Cardiac atrium fibroblast (primary cell): ENCODE measurements around the gene TFAP2D. TPM values are rescaled to one million over a fixed set of nuclear protein-coding genes. Genes with fewer than 3 reads are reported as not detected.

Source experiments
- total RNA-seq: library from RNA; depleted of rRNA; stranded (reverse); fragments of >200 nt; gene quantifications from 2 replicates; pipeline ENCODE4 v1.2.3, GENCODE V29; 2015

TFAP2D gene
- total RNA-seq, result not detected in 2 replicates

DNA sequence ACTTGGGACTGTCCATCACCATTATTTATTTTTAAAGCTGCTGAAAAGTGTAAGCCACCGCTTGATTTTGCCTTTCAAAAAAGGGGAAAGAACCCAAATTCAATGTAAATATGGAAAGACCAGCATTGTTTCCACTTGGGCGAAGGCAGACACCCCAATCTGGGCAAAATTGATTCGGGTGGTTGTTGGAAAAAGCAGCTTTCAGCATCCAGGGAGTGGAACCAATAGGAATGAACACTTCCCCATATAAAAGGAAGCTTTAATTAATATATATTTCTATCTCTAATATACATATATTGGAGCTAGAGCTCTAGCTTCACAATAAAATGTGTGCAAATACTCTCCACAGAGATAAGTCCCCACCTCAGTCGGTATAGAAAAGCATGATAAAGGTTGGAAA, at the start of gene TFAP2D:
Gene TFAP2D, plus strand, starts transcription at position 301 of the 400 bp plus-strand sequence. CDS start 530 bp downstream, outside the sequence.

DNA sequence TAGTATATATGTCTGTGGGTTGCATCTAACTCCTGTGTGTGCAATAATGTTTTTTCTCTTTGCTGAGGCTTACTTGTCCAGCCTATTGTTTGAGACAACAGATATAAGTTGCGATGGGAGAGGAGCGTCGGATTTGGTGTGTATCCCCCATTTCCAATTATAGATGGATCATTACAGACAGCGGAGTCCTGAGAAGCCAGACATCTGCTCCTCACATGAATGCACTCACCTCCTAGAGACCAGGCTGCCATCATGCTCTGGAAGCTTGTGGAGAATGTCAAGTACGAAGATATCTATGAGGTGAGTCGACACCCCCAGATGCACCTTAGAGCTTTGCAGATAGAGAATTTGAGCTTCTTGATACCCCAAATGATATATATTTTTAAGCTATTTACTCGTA, 105.3 kb downstream of the TFAP2D start, which contains the start of gene TFAP2B:
Gene TFAP2B, plus strand, starts transcription at position 199 of the 400 bp plus-strand sequence. Its CDS starts 21 bp downstream, at position 220.

Other genes with a start within 250 kb of the TFAP2D start
- not detected in 2 replicates for gene TFAP2B, start 105.3 kb downstream of the TFAP2D start, total RNA-seq